ENCODE data around the gene MALT1.

MALT1 gene

DNA sequence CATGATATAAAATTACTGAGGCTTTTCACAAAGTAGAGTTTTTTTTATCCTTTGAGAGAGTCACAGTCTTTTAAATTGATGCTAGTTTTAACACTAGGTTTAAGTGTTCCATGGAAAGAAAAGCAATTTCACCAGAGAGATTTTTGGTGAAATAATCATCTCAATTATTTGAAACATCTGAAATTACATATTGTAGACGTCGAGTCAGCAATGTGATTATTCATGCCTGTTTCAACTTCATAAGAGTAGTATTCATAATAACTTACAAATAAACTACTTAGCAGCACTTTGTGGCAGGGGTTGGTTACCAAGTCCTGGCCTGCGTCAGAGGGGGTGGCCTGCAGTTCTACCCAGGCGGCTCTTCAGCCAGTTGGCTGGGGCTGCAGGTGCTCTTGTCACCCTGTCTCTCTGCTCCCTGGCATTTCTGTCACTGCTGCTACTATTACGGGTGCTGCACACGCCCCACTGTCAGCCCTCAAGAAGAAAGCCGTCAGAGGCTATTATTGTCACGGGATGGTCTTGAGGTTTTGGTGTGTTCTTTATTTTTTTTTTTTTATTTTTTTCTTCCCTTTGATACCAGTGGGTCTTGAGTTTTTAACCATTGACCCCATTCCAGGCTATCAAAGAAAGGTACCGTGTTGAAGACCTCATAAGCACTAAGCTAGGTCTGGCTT lies 50.4 kb downstream of the MALT1 start:
- DNase-seq (ENCODE audit: low read depth) = no peak
- H3K4me3 ChIP-seq (ENCODE audit: low read depth, low read length) = no peak overlapping the region
- TF ChIP-seq, protein P1, sequence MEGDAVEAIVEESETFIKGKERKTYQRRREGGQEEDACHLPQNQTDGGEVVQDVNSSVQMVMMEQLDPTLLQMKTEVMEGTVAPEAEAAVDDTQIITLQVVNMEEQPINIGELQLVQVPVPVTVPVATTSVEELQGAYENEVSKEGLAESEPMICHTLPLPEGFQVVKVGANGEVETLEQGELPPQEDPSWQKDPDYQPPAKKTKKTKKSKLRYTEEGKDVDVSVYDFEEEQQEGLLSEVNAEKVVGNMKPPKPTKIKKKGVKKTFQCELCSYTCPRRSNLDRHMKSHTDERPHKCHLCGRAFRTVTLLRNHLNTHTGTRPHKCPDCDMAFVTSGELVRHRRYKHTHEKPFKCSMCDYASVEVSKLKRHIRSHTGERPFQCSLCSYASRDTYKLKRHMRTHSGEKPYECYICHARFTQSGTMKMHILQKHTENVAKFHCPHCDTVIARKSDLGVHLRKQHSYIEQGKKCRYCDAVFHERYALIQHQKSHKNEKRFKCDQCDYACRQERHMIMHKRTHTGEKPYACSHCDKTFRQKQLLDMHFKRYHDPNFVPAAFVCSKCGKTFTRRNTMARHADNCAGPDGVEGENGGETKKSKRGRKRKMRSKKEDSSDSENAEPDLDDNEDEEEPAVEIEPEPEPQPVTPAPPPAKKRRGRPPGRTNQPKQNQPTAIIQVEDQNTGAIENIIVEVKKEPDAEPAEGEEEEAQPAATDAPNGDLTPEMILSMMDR (IDR thresholded peaks at IDR 0.05; ENCODE audit: low read depth, low read length, missing control alignments) = no peak

DNA sequence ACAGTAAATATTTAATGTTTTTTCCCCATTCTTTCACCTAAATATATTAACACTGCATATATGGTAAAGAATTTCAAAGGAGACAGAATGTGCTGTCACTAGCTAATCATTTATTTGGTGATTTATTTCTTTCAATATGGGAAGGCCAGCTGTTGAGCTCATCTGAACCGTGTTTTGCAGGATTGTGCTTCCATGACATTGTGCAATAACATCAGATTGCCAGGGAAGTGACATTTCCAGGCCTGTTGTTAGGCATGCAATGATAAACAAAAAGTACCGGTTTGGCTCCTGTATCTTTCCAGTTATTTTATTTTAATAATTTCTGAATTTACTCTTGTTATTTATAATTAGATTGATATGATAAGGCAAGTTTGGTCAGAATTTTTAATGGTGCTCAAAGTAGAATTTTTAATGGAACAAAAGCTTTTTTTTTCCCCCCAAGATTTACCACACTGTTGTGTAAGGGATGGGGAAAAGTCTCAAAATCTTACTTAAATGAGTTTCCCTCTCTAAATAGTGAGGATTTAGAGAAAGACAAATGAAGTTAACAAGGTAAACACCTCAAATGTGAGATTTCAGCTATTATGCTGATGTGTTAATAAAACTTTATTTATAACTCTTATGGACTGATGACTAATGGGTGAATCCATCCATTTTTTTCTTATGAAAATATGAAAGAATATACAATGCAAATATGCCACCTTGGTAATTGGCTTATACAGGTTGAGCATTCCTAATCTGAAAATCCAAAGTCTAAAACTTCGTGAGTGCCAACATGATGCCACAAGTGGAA lies 52.7 kb downstream of the MALT1 start:
- DNase-seq (ENCODE audit: low read depth) = no peak
- no peak overlapping the region for H3K4me3 ChIP-seq (ENCODE audit: low read depth, low read length)
- TF ChIP-seq, protein P1 (IDR thresholded peaks at IDR 0.05; ENCODE audit: low read depth, low read length, missing control alignments) = no peak

DNA sequence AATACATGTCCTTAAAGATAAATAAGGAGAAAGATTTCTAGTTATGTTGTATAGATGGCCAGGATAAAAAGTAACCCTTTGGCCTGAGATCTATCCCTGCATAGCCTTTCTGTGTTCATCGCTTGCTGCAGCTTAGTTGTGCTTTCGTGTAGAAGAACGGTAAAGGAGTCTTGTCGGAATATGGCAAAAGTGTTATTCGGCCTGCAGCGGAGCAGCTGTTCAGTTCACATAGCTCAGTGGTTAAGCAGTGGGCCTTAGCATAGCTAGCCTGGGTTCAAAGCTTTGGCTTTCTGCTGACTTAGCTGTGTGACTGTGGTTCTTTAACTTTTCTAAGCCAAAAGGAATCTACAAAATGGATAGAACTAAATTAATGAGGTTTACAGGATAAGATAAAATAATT lies 55.4 kb downstream of the MALT1 start:
- no peak for DNase-seq (ENCODE audit: low read depth)
- TF ChIP-seq, protein P1 (IDR thresholded peaks at IDR 0.05; ENCODE audit: low read depth, low read length, missing control alignments) = no peak
- H3K4me3 ChIP-seq (ENCODE audit: low read depth, low read length) = no peak overlapping the region

DNA sequence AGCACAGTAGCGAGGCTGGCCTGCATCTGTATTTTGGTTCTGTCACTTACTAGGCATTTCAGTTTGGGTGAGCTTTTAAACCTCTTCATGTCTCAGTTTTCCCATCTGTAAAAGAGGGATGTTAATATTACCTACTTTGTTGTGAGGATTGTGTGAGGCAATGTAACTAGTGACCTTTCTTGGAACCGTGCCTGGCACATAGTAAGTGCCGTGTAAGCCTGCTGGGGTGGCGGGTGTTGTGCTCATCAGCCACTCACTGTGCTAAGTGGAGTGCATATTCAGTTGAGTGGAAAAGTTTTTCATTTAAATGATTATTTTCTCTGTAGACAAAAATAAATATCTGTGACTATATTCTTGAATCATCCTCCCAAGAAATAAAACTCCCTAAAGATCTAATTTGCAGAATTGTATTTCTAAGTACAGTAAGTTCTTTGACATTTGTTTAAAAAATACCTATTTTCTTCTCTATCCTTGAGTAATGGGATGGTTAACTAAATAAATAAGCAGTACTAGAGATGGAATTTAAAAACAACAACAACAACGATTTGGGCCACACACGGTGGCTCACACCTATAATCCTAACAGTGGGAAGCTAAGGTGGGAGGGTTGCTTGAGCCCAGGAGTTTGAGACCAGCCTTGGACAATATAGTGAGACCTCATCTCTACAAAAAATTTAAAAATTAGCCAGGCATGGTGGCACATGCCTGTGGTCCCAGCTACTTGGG lies 56.7 kb downstream of the MALT1 start:
- H3K4me3 ChIP-seq (ENCODE audit: low read depth, low read length) = no peak overlapping the region
- TF ChIP-seq, protein P1 (IDR thresholded peaks at IDR 0.05; ENCODE audit: low read depth, low read length, missing control alignments) = no peak
- DNase-seq (ENCODE audit: low read depth) = no peak

DNA sequence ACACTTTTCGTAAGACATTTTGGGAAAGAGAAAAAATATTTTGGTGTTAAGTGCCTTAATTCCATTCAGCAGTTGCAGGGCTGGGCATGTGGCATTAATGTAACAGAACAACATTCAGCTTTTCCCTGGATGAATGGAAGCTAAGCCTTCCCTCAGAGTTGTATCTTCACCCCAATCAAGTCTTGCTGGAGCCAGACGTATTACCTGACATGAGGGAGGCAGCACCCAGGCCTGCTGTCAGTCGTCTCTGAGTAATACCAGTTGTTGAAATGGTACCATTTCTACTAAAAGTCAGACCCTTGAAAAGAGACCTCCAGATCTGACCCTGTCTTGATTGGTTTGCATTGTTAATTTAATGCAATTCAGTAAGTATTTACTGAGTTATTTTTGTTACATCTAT lies 57.5 kb downstream of the MALT1 start:
- H3K4me3 ChIP-seq (ENCODE audit: low read depth, low read length) = no peak overlapping the region
- no peak for DNase-seq (ENCODE audit: low read depth)
- TF ChIP-seq, protein P1 (IDR thresholded peaks at IDR 0.05; ENCODE audit: low read depth, low read length, missing control alignments) = no peak

DNA sequence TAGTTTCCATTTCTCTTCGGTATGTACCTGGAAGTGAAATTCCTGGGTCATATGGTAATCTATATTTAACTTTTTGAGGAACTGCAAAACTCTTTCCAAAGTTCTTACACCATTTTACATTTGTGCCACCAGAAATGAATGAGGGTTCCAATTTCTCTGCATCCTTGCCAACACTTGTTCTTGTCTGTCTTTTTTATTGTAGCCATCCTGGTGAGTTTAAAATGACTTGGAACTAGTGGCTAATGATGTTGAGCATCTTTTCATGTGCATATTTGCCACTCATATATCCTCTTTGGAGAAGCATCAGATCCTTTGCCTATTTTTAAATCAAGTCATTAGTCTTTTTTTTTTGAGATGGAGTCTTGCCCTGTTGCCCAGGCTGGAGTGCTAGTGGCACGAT lies 59.4 kb downstream of the MALT1 start:
- TF ChIP-seq, protein P1 (IDR thresholded peaks at IDR 0.05; ENCODE audit: low read depth, low read length, missing control alignments) = no peak
- no peak overlapping the region for H3K4me3 ChIP-seq (ENCODE audit: low read depth, low read length)
- no peak for DNase-seq (ENCODE audit: low read depth)

All from GM12864 (cell line).